ENCODE measurements around the gene ARID3C.

The ARID3C gene

DNA sequence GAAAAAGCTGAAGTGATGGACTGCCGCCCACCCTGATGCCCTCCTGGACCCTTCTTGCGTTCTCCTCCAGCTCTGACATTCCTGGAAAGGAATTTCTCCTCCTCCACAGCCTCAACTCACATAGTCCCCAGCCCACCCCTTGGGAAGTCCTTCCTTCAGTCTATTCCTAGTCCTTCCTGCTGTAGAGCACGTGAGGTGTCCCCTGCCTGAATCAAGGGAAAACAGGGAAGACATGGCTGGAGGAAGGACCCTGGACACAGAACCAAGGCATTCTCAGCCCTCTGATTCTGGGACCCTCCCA is 3.7 kb downstream of the ARID3C start:
- DNase-seq = no peak

DNA sequence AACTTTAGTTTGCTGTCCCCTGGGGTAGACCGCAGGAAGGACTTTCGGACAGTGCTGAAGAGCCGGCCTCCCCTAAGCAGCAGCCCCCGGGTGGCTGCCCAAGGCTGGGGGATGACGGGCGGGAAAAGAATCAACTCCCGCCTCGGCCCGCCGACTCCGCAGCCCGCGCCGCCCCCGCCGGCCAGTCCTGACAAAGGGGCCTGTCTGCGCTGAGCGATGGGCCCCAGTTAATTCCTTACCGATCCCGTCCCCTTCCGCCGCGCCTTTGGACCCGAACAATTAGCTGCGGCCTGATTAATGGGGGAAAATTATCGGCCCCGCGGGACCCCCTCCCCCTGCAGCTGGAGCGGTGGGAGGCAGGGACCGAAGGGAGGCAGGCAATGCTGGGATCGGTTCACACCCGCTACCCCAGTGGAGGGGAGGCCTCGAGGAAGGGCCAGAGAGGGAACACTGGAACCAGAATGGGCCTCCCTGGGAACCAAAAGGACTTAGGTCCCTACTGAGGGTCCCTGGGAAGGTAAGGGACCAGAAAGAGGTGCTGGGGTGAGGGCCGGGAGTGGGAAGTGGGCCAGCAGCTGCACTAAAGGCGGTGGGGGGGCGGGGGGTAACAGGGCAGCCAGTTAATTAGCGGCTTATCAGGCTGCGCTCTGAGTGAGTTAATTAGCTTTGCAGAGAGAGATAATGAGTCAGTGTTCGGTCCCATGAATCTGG is 4.2 kb downstream of the ARID3C start:
- no peak for DNase-seq

DNA sequence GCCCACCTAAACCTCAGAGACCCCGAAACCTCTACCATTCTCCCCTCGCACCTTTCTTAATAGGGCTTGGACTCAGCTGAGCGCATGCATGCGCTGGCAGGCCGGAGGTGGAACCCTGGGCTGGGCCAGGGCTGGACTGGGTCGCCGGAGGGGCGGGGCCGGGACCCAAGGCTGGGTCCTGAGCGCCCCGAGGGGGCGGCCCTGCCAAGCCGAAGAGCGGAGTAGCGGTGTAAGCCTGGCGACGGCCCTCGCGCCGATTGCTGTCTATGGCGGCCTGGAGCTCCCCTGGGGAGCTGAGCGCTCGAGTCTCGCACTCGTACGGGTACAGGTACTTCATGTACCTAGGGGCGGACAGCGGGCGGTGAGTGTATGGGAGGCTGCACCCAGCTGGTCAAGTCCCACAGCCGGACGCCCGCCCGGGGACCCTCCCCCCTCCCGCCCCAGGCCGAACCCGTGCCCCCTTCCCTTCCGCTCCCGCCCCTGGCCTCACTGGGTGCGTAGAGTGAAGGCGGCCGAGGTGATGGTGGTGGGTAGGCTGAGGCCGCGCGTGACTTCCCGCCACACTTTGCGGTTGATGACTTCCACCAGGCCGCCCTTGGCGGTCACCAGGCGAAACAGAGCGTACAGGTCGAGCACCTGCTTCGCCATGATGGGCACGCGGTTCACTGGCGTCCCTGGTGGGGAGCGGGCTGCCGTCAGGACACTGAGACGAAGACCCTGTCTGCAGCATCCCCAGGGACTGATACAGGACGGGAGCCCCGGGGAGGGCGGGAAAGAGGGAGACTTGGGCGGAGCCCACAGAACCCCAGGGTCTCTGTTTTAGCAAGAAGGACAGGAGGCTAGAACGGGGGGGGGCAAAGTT is 5.3 kb downstream of the ARID3C start:
- DNase-seq = no peak

DNA sequence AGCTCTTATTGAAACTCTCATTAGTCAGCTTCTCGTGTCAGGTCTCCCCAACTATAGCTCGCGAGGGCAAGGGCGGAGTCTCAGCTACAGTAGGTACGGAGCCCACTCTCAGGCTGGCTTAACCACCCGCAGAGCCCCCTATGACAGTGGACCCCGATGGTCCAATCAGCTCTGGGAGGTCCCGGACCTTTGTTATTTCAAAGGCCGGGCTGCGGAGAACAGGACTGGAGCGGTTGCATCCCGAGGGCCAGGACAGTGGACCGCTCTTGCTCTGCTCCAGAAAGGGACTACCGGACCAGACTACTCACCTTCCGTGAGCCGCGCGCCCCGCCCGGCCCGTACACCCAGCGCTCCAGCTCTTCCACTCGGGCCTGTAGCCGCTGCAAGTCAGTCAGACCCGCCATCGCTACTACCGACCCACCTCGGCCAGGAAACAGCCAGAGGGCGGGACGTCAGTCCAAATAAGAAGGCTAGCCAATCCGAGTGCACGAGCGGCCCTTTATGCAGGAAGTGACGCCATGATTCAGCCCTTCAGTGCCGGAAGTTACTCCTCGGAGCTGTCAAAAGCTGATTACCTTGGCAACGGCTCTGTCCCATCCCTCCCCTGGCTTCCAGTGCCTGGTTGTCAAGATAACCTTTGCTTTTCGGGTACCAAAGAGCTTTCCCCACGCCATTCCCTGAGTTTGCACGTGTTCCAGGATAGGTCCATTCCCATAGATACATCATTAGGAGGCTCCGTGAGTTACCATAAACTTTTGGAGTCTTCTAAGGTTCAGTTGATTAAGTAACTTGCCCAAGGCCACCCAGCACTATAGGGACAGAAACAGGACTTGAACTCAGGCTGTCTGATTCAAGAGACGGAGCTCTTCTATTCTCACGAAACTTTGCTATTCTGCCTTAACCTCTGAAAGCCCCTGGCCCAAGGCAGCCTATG is 8.5 kb downstream of the ARID3C start, which contains the start of gene DCTN3:
Gene DCTN3, minus strand, starts transcription at position 435 of the 934 bp plus-strand sequence. Its CDS starts 31 bp downstream, at position 404.
- DNase-seq = peak; percentile 93

DNA sequence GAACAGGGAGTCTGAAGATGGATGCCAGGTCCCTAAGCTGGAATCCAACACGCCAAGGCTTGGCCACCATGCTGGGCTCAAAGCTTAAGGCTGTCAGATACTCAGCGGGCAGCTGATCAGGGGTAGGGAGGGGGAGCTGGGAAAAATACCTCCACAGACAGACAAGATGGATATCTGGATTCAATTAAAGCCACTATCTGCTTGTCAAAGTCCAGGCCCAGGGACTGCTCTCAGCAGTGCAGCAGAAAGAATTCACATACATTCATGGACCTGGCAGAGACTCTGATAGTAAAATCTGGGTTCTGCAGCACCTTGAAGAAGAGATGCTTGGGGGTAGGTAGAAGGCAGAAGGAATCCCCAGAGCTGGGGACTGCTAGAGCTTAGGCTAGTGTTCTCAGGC is 13.7 kb downstream of the ARID3C start:
- no peak for DNase-seq

DNA sequence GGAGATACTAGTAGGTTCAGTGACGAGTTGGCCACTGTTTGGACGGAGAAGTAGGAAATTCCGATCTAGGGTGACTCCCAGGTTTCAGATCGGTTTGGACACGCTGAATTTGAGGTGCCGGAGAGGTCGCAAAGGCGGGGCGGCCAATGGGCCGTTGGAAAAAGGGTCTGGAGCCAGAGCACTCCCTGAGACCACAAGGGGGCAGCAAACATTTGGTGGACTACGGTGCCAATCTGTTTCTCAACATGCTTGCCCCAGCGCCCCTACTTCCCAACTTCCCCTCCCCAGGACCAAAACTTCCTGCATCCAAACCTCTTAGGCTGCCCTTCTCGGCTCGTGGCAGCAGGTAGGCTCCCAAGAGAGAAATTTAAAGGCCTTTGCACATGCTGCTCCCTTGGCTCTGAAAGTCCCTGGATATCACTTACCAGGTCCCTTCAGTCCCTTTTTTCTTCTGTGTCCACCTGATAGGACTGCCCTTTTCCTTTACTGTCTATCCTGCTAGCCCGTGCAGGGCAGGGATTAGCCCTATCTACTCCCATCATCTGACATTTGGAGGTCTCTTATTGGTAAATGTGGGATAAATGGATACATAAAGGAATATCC is 16.0 kb downstream of the ARID3C start:
- peak; percentile 80 for DNase-seq

DNA sequence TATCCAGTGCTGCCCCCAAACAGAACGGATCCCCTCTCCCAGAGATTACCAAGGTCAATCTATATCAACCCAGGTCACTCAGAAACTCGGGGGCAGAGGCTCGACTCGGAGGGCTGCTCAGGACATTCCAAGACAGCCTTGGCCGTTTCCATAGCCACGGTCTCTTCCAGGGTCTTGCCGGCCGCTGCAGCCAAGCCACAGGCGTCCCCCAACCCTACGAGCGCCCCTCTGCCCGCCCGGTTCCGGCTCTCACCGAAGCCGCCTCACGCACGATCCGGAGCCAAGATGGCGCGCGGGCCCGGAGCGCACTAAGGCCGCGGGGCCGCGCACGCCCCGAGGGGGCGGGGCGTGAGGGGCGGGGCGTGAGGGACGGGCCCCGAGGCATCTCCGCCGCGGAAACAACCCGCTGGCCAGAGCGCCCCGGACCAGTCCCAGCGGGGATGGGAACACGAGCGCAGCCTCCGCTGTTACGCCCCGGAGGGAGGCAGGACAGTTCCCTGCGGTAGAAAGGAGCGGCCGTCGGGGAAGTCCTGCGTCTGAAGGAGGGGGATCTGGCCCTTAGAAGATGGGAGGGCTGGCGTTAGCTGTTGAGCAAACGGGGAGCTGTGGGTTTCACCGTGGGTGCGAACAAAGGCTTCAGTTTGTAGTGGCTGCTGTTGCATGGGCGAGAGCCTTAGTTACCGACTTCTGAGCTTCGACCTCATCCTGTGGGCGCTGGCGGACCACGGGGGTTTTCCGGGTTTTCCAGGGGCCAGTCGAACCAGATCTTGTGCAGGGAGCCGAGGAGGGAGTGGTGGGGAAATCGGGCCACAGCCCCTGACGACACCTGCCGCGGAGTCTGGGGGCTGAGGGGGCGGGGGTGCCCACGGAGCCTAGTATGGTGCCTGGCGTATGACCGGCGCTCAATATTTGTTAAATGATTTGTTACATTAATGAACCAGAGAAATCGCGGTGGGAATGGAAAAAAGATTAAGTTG is 16.8 kb downstream of the ARID3C start, which contains the start of gene RPP25L:
Gene RPP25L, minus strand, starts transcription at position 287 of the 977 bp plus-strand sequence. CDS start 801 bp downstream, outside the sequence.
- peak; percentile 90 for DNase-seq

DNA sequence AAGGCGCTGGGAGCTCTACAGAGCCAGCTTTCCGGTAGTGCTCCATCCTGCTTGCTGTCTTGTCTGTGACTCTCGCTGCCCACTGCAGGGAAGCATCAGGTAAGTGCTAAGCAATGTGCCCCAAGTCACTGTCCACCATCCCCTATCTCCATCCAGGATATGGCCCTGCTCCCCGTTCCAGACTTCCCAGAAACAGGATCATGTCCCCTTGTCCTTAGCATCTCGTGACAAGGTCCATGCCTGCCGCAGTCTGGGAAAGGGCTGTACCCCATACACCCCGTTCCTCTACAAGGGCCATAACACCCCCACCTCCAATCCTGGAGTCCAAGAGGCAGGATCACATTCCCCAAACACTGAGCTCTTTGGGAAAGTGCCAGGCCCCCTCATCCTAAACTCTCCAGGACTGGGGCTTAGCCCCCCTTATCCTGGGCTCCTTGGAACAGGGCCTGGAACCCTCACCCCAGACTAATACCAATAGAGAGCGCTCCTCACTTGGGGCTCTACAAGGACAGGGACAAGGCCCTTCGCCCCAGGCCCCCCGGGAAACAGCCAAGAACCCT is 17.5 kb downstream of the ARID3C start:
- DNase-seq = no peak

DNA sequence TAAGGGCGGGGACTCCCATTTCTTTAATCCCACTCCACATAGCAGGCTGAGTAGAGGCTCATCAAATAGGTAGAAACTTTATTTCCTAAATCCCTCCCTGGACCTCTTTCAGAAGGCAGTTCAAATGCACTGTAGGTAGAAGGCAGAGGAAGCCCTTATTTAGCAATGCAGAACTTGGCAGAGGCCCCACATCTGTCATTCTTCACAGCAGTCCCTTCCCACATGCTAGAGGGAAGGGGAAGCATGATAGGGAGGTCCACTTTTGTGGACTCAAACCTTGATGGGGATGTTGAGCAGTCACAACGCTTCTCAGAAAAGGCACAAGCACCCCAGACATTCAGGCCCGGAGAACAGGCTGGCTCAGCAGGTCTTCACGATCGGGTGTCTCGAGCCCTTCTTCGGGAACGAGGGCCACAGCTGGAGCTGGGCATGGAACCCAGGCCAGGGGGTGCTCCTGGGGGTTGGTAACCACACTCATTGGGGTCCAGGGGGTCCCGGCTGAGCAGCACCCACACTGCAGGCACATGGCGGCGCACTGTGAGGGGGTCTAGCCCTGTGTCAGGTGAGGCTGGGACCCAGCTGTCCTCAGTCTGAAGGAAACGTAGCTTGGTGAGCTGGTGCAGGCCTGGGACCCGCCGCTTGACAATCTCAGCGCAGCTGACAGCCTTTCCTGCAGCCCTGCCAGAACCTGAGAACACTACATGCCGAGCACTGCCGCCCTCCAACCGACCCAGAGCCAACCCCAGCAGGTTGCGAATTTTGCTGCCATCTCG is 18.2 kb downstream of the ARID3C start:
- no peak for DNase-seq

DNA sequence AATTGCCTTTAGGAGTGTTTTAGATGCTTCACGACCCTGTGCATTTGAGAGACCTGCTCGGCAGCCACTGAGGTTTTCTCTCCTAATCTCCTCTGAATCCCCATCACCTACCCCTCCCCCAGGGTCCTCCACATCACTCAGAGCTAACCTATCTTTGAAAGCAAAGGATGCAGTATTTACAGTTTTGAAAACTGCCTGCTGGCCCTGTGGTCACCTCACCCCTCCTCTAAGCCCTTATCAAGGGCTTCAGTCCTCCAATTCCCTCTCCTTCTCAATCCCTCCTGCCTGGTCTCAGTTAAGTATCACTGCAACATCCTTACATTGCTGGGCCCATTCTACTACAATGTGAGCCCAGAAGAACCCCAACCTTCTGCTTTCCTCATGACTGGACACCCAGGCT is 21.5 kb downstream of the ARID3C start:
- no peak for DNase-seq

DNA sequence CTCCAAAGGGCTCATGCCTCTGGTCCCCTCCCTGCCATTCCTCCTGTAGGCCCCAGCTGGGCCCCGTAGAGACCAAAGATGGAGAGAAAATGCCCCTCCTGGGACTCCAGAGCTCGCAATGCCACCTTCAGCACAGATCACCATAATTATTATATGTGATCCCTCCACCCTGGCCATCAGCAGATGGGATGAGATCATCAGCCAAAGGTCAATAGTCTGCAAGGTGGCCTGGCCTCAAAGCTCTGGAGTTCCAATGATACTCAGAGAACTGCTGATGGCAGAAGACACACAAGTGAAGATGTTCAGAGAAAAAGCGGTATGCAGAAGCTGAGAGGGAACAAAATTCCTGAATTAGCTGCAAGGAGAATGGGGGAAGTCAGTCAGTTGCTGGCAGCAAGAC is 22.0 kb downstream of the ARID3C start:
- DNase-seq = no peak

DNA sequence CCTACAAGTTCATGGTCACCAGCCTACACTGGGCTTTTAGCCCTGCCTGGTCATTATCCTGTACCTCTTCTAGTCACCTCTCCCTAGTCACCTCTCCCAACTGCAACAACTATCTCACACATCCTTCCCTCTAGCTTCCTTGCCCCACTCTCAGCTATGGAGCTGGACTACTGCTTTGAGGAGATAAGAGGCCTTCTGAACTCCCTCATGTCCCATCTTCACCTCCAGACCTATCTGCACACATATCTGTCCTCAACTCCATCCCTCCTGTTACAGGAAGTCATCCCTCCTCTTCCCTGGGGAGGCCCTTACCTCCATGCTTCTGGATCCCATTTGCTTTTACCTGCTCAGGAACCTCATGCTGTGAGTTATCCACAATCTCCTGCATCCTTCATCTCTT is 22.7 kb downstream of the ARID3C start:
- DNase-seq = no peak

DNA sequence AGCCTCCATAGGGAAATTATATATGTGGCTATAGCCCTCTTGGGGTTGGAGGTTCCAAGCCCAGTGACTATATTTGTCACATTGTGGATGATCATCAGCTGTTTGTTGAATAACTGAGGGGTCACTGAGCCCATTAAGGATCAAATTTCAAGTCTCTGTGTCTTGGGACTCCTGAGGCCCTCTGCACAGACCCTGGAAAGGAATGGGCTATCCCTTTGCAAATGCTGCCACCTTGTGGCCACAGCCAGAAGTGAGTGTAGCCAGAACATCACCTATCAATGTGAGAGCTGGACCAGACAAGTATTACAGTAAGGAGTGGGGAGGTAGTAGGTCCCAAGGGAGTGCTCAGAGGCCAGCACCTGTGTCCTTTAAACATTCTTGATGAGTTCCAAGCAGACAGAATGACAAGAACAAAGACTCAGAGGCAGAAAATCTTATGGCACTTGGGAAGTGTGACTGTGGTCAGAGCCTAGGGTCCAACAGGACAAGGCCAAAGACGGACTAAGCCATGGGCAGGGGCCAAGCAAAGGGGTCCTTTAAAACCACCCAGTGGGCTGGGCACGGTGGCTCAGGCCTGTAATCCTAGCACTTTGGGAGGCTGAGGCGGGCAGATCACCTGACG is 25.1 kb downstream of the ARID3C start:
- DNase-seq = peak; percentile 80

DNA sequence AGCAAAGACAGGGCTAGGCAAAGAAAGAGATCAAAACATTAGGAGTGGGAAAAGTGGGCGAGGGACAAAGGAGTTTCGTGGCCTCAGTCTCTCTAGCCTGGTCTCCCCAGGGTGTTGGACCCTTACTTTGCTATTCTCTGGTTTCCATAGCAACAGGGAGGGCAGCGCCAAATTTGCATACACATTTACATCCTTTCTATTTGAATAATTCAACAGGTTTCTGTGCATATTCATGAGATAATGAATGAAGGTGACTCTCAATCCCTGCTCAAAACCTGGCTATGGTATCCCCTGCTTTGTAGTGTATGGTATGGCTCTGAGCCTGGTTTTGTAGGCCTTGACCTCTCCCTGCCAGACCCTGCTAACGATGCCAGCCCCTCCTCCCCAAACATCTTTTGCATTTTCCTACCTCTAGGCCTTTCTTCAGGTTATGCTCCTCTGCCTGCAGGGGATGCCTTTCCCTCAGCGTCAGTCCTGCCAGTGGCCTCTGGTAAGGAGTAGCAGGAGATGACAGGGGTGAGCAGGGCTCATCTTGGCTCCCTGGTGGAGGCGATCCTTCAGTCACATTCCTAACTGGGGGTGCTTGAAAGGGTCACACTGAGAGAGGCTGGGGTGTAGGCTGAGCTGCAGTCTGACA is 26.8 kb downstream of the ARID3C start:
- DNase-seq = no peak

DNA sequence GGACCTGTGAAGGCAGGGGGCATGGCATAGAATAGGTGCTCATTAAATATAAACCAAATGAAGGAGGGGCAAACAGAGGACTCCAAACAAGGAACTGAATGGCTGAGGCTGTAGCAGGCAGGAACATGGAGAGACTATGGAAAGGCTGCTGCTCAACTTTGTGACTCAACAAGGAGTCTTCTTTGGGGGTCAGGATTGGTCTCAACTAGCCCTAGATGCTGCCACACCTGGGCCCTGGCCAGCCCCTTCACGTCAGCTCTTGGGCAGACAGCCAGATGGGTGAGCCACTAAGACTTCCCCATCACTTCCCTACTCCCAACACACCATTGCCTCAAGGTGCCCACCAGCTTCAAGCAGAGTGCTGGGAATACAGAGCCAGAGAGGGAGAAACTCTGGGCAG is 28.0 kb downstream of the ARID3C start:
- no peak for DNase-seq

DNA sequence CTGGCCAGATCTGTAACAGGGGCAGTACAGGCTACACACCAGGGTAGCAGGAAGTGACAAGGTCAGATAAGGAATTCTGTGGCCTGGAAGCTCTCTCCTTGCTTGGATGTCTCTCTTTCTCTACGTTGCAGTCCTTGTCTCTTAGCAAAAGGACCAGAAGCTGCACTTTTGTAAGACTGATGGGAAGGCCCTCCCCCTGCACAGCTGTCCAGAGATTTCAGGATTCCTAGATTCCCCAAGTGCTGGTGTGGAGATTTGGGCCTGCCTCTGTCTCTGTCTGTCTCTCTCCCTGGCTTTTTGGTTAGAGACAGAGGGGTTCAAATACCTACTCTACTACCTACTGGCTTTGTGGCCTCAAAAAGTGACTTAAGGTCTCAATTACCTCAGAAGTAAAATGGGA is 29.3 kb downstream of the ARID3C start:
- DNase-seq = no peak

DNA sequence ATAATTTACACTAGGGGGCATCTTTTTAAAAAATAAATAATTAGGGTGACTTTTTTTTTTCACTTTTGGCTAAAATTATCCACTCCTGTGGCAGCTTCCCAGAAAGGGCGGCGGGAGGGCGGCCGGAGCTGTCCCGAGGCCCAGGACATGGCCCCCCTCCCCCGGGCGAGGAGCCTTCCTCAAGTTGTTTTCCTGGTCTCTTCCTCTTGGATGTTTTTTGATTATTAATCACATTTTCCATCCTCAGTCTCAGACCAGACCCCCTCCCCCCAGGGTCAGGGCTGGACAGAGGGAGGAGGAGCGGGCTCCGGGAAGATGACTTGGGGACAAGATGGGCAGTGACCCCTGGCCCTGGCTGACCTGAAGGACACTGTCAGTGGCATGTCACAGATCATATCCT is 34.7 kb downstream of the ARID3C start:
- DNase-seq = no peak

DNA sequence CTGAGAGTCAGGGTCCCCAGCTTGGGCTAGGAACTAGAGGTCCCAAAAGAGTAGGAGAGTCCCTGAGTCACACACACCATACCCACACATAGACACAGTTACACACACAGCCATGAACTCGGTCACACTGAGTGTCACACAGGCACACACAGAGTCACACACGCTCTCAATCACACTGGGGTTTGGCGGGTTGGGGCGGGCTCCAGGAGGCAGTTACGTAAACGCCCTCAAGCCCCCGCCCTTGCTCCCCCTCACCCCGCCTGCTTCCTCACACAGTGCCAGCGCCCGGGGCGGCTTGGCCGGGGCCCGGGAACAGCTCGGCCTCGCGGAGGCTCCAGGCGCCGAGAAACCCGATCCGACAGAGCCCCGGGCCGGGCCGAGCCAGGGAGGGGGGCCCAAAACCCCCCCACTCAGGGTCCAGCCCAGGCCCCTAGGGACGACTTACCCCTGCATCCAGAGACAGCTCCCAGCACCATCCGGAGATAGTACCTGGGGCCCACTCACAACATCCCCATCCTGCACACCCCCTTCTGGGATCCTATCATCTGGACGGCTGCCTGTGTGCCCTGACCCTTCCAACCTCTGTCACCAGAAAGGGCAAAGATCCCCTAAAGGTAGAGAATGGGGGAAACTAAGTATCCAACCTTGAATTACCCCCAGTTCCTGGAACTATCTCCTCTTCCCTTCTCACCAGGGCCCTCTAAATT is 35.8 kb downstream of the ARID3C start:
- DNase-seq = peak; percentile 79

All from left hindlimb (tissue), 1 donor.